Calu3 (cell line): Measurements from ENCODE around the gene MAB21L1. TPM values are rescaled to one million over a fixed set of nuclear protein-coding genes. Genes with fewer than 3 reads are reported as not detected.

ENCODE experiments used
- BruUV-seq: library from RNA; stranded (reverse); fragments of 400-500 nt; replicated peaks from 2 replicates; lab custom pipeline; 2021; lab: Mats Ljungman, UMichigan
- CTCF ChIA-PET: fragments of 300-600 bp; sonication (Branson Sonifier 250); formaldehyde crosslinking; loops from one replicate; lab custom pipeline; 2022; ENCODE audit warnings: antibody characterized with exemption; lab: Charles Lee
- DNase-seq: peaks from one replicate; pipeline ENCODE4 v3.0.0; 2022
- H3K27ac Mint-ChIP-seq: one replicate; pipeline ENCODE4 v1.8.0; 2022; ENCODE audit warnings: mixed read lengths; ENCODE audit not compliant: unreplicated experiment
- H3K27me3 Mint-ChIP-seq: one replicate; pipeline ENCODE4 v1.8.0; 2022; ENCODE audit warnings: mixed read lengths; ENCODE audit not compliant: unreplicated experiment
- H3K36me3 Mint-ChIP-seq: one replicate; pipeline ENCODE4 v1.8.0; 2022; ENCODE audit warnings: mild to moderate bottlenecking, moderate library complexity, mixed read lengths; ENCODE audit not compliant: insufficient read depth, unreplicated experiment
- H3K4me1 Mint-ChIP-seq: one replicate; pipeline ENCODE4 v1.8.0; 2022; ENCODE audit warnings: mild to moderate bottlenecking, low read depth, mixed read lengths; ENCODE audit not compliant: unreplicated experiment
- H3K4me3 Mint-ChIP-seq: one replicate; pipeline ENCODE4 v1.8.0; 2022; ENCODE audit warnings: mild to moderate bottlenecking, low read depth, moderate library complexity, mixed read lengths; ENCODE audit not compliant: unreplicated experiment
- H3K9me3 Mint-ChIP-seq: one replicate; pipeline ENCODE4 v1.8.0; 2022; ENCODE audit warnings: low read depth, mixed read lengths; ENCODE audit not compliant: unreplicated experiment
- intact Hi-C: fragments of 100-400 bp; cut with micrococcal nuclease; formaldehyde crosslinking; loops from one replicate; pipeline ENCODE4 v1.10.0; 2022; ENCODE audit not compliant: unreplicated experiment
- total RNA-seq: library from RNA; stranded (reverse); gene quantifications from 2 replicates; pipeline ENCODE4 v1.2.3, GENCODE V29; 2022
- TF ChIP-seq, protein P1 (sequence below): fragments of 200-600 bp; IDR thresholded peaks from one replicate; pipeline ENCODE4 v1.8.0; 2022; ENCODE audit warnings: antibody characterized with exemption; ENCODE audit not compliant: unreplicated experiment

MAB21L1 gene
- total RNA-seq, 1 experiment from 2014 or later: not detected

DNA sequence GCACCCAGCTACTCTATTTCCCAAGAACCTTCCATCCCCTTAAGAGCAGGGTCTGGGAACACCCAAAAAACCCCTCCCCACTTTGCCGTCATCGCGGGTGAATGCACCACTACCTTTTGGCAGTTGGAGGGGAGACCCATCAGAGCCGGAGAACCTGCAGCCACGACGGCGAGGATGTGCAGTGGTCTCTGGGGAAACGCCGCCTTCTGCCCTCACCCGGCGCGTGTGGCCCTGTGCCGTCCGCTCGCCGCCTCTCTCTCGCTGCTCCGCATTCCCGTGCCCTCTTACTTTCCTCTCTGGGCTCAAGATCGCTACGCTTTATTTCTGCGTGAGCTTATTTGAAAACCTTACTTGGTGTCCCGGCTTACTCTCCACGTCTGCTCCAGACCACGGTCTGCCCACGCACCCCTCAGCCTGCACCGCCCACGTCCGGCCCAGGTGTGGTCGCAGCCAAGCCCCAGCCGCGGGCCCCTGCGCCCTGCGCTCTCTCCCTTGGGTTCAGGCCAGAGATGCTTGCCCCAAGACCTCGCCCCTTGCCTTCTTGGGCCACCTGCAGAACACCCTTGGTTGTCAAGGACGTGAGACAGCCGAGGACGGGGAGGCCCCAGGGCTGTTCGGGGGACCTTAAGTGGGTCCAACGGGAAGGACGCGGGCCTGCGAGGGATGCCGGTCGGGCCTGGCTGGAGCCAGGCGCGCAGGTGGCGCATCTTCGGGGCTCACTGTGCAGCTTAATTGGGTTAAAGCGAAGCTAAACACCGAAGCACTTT lies 2.0 kb upstream of the MAB21L1 start:
- no peak overlapping the region for H3K27ac Mint-ChIP-seq
- CTCF ChIA-PET: no interaction called here
- intact Hi-C loops: no loop called here
- TF ChIP-seq, protein P1, sequence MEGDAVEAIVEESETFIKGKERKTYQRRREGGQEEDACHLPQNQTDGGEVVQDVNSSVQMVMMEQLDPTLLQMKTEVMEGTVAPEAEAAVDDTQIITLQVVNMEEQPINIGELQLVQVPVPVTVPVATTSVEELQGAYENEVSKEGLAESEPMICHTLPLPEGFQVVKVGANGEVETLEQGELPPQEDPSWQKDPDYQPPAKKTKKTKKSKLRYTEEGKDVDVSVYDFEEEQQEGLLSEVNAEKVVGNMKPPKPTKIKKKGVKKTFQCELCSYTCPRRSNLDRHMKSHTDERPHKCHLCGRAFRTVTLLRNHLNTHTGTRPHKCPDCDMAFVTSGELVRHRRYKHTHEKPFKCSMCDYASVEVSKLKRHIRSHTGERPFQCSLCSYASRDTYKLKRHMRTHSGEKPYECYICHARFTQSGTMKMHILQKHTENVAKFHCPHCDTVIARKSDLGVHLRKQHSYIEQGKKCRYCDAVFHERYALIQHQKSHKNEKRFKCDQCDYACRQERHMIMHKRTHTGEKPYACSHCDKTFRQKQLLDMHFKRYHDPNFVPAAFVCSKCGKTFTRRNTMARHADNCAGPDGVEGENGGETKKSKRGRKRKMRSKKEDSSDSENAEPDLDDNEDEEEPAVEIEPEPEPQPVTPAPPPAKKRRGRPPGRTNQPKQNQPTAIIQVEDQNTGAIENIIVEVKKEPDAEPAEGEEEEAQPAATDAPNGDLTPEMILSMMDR: no peak
- H3K9me3 Mint-ChIP-seq: no peaks in the 10 kb centered on the region
- BruUV-seq: no TSS peak
- no peak overlapping the region for H3K4me3 Mint-ChIP-seq
- no peaks in the 10 kb centered on the region for H3K27me3 Mint-ChIP-seq
- DNase-seq: no peak
- H3K4me1 Mint-ChIP-seq: no peaks in the 10 kb centered on the region
- no peaks in the 10 kb centered on the region for H3K36me3 Mint-ChIP-seq

DNA sequence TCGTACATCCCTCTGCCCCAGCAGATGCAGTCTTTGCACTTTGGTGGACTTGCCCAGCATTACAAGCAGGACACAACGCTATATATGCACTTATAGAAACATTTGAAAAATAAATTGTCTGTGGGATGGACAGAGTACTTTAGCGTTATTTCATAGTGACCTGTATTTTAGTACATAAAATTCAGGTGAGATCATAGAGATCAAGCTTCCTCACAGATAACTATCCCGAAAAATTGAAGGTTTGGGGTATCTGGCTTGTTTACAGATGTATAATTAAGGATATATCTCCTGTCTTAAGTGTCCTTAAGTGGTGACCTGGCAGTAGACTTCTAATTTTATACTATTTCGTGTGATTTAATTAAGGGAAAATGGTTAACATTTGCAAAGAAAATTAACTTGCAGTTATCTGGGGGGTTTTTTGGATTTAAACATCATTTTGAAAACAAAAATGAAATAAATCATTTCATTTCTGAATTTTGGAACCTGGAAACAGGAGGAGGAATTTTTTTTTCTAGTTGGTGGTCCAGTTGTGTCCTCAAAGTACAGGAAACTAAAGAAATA lies 977 bp upstream of the MAB21L1 start:
- H3K9me3 Mint-ChIP-seq: no peaks in the 10 kb centered on the region
- intact Hi-C loops: no loop called here
- TF ChIP-seq, protein P1: no peak
- BruUV-seq: no TSS peak
- H3K27ac Mint-ChIP-seq: no peak overlapping the region
- H3K36me3 Mint-ChIP-seq: no peaks in the 10 kb centered on the region
- H3K27me3 Mint-ChIP-seq: no peaks in the 10 kb centered on the region
- no peaks in the 10 kb centered on the region for H3K4me1 Mint-ChIP-seq
- DNase-seq: no peak
- CTCF ChIA-PET: no interaction called here
- H3K4me3 Mint-ChIP-seq: no peak overlapping the region

DNA sequence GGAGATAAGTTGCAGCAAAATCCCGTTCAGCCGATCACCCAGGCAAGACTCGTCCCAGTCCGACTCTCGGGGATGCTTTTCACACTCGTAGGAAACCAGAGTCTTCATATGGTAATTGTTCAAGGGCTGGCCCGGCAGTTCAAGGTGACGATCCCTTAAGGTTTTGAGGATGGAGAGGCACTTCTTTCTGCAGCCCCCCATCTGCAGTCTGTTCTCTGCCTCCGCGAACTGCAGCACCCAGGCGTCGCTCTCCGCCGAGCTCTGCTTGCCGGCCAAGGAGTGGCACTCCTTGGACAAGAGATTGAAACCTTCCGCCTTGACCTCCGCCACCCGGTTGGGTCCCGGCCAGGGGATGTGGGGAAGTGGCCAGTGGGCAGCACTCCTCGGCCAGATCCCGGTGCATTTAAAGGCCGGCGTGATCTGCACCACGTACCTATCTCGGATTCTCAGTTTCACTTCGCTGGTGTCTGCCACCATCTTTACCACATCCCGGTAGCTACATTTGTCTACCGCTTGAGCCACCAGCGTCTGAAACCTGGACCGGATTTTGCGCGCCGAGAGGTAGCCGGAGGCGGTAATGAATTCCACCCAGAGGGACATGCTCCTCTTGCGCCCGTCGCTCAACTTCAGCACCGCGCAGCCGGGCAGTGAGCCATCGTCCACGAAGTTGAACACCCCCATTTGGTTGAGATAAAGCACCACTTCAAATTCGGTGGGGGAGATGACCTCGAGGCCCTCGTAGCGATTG lies 1.1 kb downstream of the MAB21L1 start:
- DNase-seq: no peak
- TF ChIP-seq, protein P1: no peak
- Mint-ChIP-seq H3K27ac (no peak overlapping the region), H3K4me1 (no peaks in the 10 kb centered on the region), H3K36me3 (no peaks in the 10 kb centered on the region), H3K9me3 (no peaks in the 10 kb centered on the region), H3K27me3 (no peaks in the 10 kb centered on the region), H3K4me3 (no peak overlapping the region)
- CTCF ChIA-PET: no interaction called here
- intact Hi-C loops: no loop called here
- no TSS peak for BruUV-seq

DNA sequence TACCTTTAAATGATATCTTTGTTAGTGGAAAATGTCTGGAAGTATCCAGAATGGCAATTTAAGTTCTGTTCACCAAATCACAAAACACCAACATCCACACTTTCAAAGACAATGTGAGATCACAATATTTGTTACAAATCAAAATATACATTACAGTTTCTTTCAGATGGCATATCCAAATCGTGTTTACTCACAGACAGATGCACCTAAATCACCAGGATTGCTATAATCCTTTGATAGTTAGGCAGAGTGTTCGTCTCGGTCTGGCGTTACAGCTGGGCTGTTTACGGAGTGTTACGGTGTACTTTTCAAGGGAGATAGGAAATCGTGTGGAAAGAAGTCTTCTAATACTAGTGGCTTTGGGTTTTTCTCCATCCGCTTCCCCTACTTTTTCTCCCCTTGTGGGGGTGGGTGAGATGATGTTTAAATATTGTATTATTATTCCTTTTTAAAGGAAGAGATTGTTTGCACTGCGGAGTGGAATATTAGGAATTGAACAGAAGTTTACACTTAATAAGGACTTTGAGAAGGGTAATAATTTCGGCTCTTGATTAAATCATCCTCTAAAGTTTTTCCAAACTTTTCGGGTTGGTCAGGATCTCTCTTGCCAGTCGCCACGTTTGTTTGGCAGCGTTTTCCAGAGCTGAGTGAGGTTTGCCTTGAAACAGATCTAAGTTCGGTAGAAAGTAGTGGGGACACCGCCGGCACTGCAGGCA lies 1.8 kb downstream of the MAB21L1 start:
- H3K4me3 Mint-ChIP-seq: no peak overlapping the region
- no peaks in the 10 kb centered on the region for H3K36me3 Mint-ChIP-seq
- CTCF ChIA-PET: no interaction called here
- H3K4me1 Mint-ChIP-seq: no peaks in the 10 kb centered on the region
- H3K9me3 Mint-ChIP-seq: no peaks in the 10 kb centered on the region
- no peak for DNase-seq
- intact Hi-C loops: no loop called here
- TF ChIP-seq, protein P1: no peak
- BruUV-seq: no TSS peak
- no peaks in the 10 kb centered on the region for H3K27me3 Mint-ChIP-seq
- no peak overlapping the region for H3K27ac Mint-ChIP-seq
